Endothelial cell of umbilical vein (primary cell): ENCODE results near the gene AKAP8L. TPM values are rescaled to one million over a fixed set of nuclear protein-coding genes. Genes with fewer than 3 reads are reported as not detected.

Experiments used
- BruUV-seq: library from RNA; stranded (reverse); fragments of 400-500 nt; replicated peaks from 2 replicates; lab custom pipeline; 2021; lab: Mats Ljungman, UMichigan
- CTCF ChIA-PET: fragments of 300-600, 350-600 bp; sonication (Branson Sonifier 250); formaldehyde crosslinking; loops from one replicate; lab custom pipeline; 2021; ENCODE audit warnings: antibody characterized with exemption, inconsistent platforms; lab: Charles Lee
- POLR2A ChIA-PET: fragments of 300-600, 350-600 bp; sonication (Branson Sonifier 250); formaldehyde crosslinking; loops from one replicate; lab custom pipeline; 2021; ENCODE audit warnings: antibody characterized with exemption, inconsistent platforms; lab: Charles Lee
- DNase-seq: peaks from one replicate; pipeline ENCODE4 v3.0.0-alpha.2; 2011; ENCODE audit warnings: low read depth, low spot score
- FAIRE-seq: peaks from 2 replicates; lab custom pipeline; 2011; peaks lifted over from hg19 to GRCh38; lab: Jason Lieb, UNC
- H2AFZ ChIP-seq: 2 replicates; pipeline ENCODE4 v1.6.0; 2012; ENCODE audit warnings: low read depth, low read length, control low read depth, inconsistent platforms
- H3K27ac ChIP-seq: 2 replicates; pipeline ENCODE4 v1.5.1; 2011; ENCODE audit warnings: low read depth, mild to moderate bottlenecking, control low read depth, low read length, moderate library complexity; ENCODE audit not compliant: insufficient read depth
- H3K27me3 ChIP-seq, 2 experiments: 2 replicates each; pipeline versions ENCODE4 v1.6.0 to v1.6.1; 2011; ENCODE audit warnings: low read length in 2 of 2, mixed read lengths in 1 of 2; ENCODE audit not compliant: control insufficient read depth in 2 of 2, insufficient read depth in 2 of 2
- H3K36me3 ChIP-seq, 2 experiments: 2 replicates in 1 of 2; 3 replicates in 1 of 2; pipeline ENCODE4 v1.5.1; 2011; ENCODE audit warnings: low read length in 2 of 2, mild to moderate bottlenecking in 1 of 2, moderate library complexity in 1 of 2; ENCODE audit not compliant: control insufficient read depth in 2 of 2, insufficient read depth in 2 of 2; ENCODE audit errors: extremely low read depth in 1 of 2
- H3K4me1 ChIP-seq: 3 replicates; pipeline ENCODE4 v1.5.1; 2011; ENCODE audit warnings: mild to moderate bottlenecking, low read length; ENCODE audit not compliant: control insufficient read depth, insufficient read depth; ENCODE audit errors: extremely low read depth
- H3K4me2 ChIP-seq: 2 replicates; pipeline ENCODE4 v1.6.1; 2011; ENCODE audit warnings: low read length, control low read depth, mixed read lengths; ENCODE audit not compliant: insufficient read depth
- H3K4me3 ChIP-seq, 3 experiments: fragments of 200-600 bp in 1 of 3; sonication (generic), shearing (Covaris generic) in 1 of 3; replicated peaks in 1 of 3; 2 replicates each; pipeline ENCODE4 v1.5.1; 2011 to 2016; ENCODE audit warnings: control low read depth in 3 of 3, low read length in 3 of 3, mild to moderate bottlenecking in 2 of 3, inconsistent platforms in 1 of 3, low read depth in 1 of 3, moderate library complexity in 1 of 3; ENCODE audit not compliant: insufficient read depth in 1 of 3
- H3K79me2 ChIP-seq: 2 replicates; pipeline ENCODE4 v1.6.0; 2012; ENCODE audit warnings: low read length, inconsistent platforms; ENCODE audit not compliant: control insufficient read depth, insufficient read depth
- H3K9ac ChIP-seq: replicated peaks from 2 replicates; pipeline ENCODE3; 2011; ENCODE audit warnings: low read length, control low read depth; ENCODE audit not compliant: insufficient read depth; ENCODE audit errors: extremely low read depth
- H3K9me1 ChIP-seq: replicated peaks from 3 replicates; pipeline ENCODE4 v1.6.0; 2011; ENCODE audit warnings: mild to moderate bottlenecking, low read length; ENCODE audit not compliant: control insufficient read depth, insufficient read depth; ENCODE audit errors: extremely low read depth
- H3K9me3 ChIP-seq: replicated peaks from 2 replicates; pipeline ENCODE4 v1.5.1; 2012; ENCODE audit warnings: low read length, inconsistent platforms; ENCODE audit not compliant: control insufficient read depth, insufficient read depth
- H4K20me1 ChIP-seq: replicated peaks from 2 replicates; pipeline ENCODE3; 2011; ENCODE audit warnings: mild to moderate bottlenecking, low read length; ENCODE audit not compliant: control insufficient read depth, insufficient read depth; ENCODE audit errors: extremely low read depth
- CTCF ChIP-seq, 2 donors: IDR thresholded peaks; 1 replicate in 1 of 2; 2 replicates in 1 of 2; pipeline ENCODE4 v1.5.1; 2011; ENCODE audit warnings: low read length in 2 of 2, mild to moderate bottlenecking in 2 of 2, moderate library complexity in 2 of 2, control low read depth in 1 of 2, inconsistent platforms in 1 of 2, low read depth in 1 of 2; ENCODE audit not compliant: insufficient read depth in 1 of 2; ENCODE audit errors: extremely low read depth in 1 of 2
- EZH2 ChIP-seq: IDR thresholded peaks from 2 replicates; pipeline ENCODE4 v1.6.1; 2012; ENCODE audit warnings: borderline replicate concordance, low read depth, mild to moderate bottlenecking, moderate library complexity, low read length, inconsistent platforms; ENCODE audit not compliant: severe bottlenecking
- FOS ChIP-seq: IDR thresholded peaks from 2 replicates; pipeline ENCODE4 v1.6.1; 2011; ENCODE audit warnings: mild to moderate bottlenecking, low read length, moderate library complexity, borderline replicate concordance; ENCODE audit not compliant: insufficient read depth
- GATA2 ChIP-seq: IDR thresholded peaks from 2 replicates; pipeline ENCODE4 v1.7.0; 2011; ENCODE audit warnings: low read depth, mild to moderate bottlenecking, moderate library complexity, mixed read lengths, low read length; ENCODE audit not compliant: insufficient read length, insufficient read depth
- JUN ChIP-seq: IDR thresholded peaks from 2 replicates; pipeline ENCODE4 v1.6.1; 2011; ENCODE audit warnings: borderline replicate concordance, low read depth; ENCODE audit not compliant: insufficient read length, insufficient read depth
- MAX ChIP-seq: IDR thresholded peaks from 2 replicates; pipeline ENCODE4 v1.6.1; 2011; ENCODE audit not compliant: insufficient read depth, insufficient read length
- MYC ChIP-seq: IDR thresholded peaks from one replicate; pipeline ENCODE4 v1.6.1; 2011; ENCODE audit warnings: mild to moderate bottlenecking, low read depth, low read length
- POLR2A ChIP-seq: IDR thresholded peaks from 2 replicates; pipeline ENCODE4 v1.6.1; 2012; ENCODE audit warnings: low read depth, mild to moderate bottlenecking, control low read depth, low read length
- POLR2AphosphoS5 ChIP-seq: IDR thresholded peaks from 2 replicates; pipeline ENCODE4 v1.6.1; 2012; ENCODE audit warnings: low read depth, mild to moderate bottlenecking, control low read depth, low read length, moderate library complexity; ENCODE audit not compliant: insufficient read depth
- dilution Hi-C: fragments of 300-500 bp; cut with MboI; formaldehyde crosslinking; loops from one replicate; pipeline ENCODE4 v1.15.0; 2019; ENCODE audit warnings: low sequenced_read_pairs; ENCODE audit not compliant: extremely low pct_ligation_motif_present
- intact Hi-C: fragments of 100-400 bp; cut with micrococcal nuclease; formaldehyde crosslinking; loops from one replicate; pipeline ENCODE4 v1.10.0; 2022
- polyA plus RNA-seq, 4 experiments: library from polyadenylated mRNA; depleted of rRNA in 3 of 4; stranded (reverse) in 3 of 4; unstranded in 1 of 4; fragments of >200 nt; gene quantifications; 2 replicates each; pipeline versions ENCODE4 v1.2.1 to v1.2.3, GENCODE V29; 2011 to 2012; ENCODE audit warnings: missing spikeins in 1 of 4
- total RNA-seq: library from RNA; stranded (reverse); gene quantifications from 2 replicates; pipeline ENCODE4 v1.2.3, GENCODE V29; 2021

The AKAP8L gene
- total and polyA plus RNA-seq, 2 donors (not counting 3 experiments of a cell fraction or from before 2014, with no cell fraction given), result 63.9 to 99.6 TPM

GRCh38 chr19:15419413-15420025, 731 bp upstream of the AKAP8L start:
- Histone ChIP-seq H2AFZ (peak overlapping the region; percentile 15), H3K9me1 (no peaks in the 10 kb centered on the region), H3K9me3 (no peaks in the 10 kb centered on the region), H3K79me2 (peaks cover 40% of the 10 kb centered on the region), H3K4me3 (peak overlapping the region in 2 of 3 experiments; percentile 6 to 43), H3K27me3 (no peaks in the 10 kb centered on the region), H3K4me1 (peaks cover 14% of the 10 kb centered on the region), H3K27ac (no peak overlapping the region), H3K36me3 (peaks cover 5 to 19% of the 10 kb centered on the region in 2 experiments), H4K20me1 (no peaks in the 10 kb centered on the region), H3K9ac (peak overlapping the region; percentile 18), H3K4me2 (peak overlapping the region; percentile 85)
- DNase-seq, result no peak
- CTCF ChIA-PET, result interaction anchor here (0.6 to 4.9 kb wide), 28 partner anchors 9 to 692 kb away, joined by 3 to 124 read pairs (median 4); partner anchors contain the start of genes AKAP8 and RAB8A
- BruUV-seq, result no TSS peak
- peak; percentile 43 for FAIRE-seq
- dilution Hi-C loops, result no loop called here
- no peak for TF ChIP-seq FOS
- intact Hi-C loops, result loop anchor here (1.0 to 5.0 kb wide), 9 partner anchors 13 to 312 kb away; partner anchors contain the start of genes AKAP8 and SYDE1
- POLR2A ChIA-PET, result interaction anchor here (0.5 to 2.5 kb wide), 11 partner anchors 10 to 252 kb away, joined by 3 to 13 read pairs (median 4); partner anchors contain the start of gene AKAP8

- no TSS peak for BruUV-seq
- Histone ChIP-seq H3K36me3 (peaks cover 5 to 11% of the 10 kb centered on the region in 2 experiments), H3K27ac (peak overlapping the region; percentile 62), H4K20me1 (no peaks in the 10 kb centered on the region), H3K9me1 (no peaks in the 10 kb centered on the region), H3K4me3 (peak overlapping the region; percentile 72 to 85 (median 85)), H3K9me3 (no peaks in the 10 kb centered on the region), H2AFZ (peak overlapping the region; percentile 60), H3K4me2 (peak overlapping the region; percentile 80), H3K79me2 (peaks cover 53% of the 10 kb centered on the region), H3K4me1 (peaks cover 14% of the 10 kb centered on the region), H3K9ac (peak overlapping the region; percentile 78), H3K27me3 (no peaks in the 10 kb centered on the region)
- ChIA-PET CTCF (interaction anchor here (0.7 to 4.9 kb wide), 11 partner anchors 9 to 326 kb away, joined by 3 to 124 read pairs (median 11); partner anchors contain the start of gene AKAP8), POLR2A (interaction anchor here (0.5 to 2.5 kb wide), 6 partner anchors 8 to 138 kb away, joined by 3 to 13 read pairs (median 10); partner anchors contain the start of gene AKAP8)
- no peak for DNase-seq
- dilution Hi-C loops (no loop called here), intact Hi-C loops (loop anchor here (5.0 kb wide), 2 partner anchors 166 to 311 kb away; partner anchors contain the start of gene SYDE1)
- FAIRE-seq, result no peak
- TF ChIP-seq JUN, result no peak
- no peak for TF ChIP-seq POLR2A
- no peak for TF ChIP-seq FOS
- no peak for TF ChIP-seq CTCF (IDR thresholded peaks at IDR 0.05; ENCODE audit: extremely low read depth in 1 of 2, insufficient read depth in 1 of 2, low read depth in 1 of 2, low read length in 2 of 2)
- no peak for TF ChIP-seq MAX
- no peak for TF ChIP-seq GATA2
- no peak for TF ChIP-seq MYC
- no peak for TF ChIP-seq EZH2
- TF ChIP-seq POLR2AphosphoS5, result no peak
These were observed 583 bp downstream of the AKAP8L start for GRCh38 chr19:15418231-15418578.
